Measurements from ENCODE around the gene RBM4B. TPM values are rescaled to one million over a fixed set of nuclear protein-coding genes. Genes with fewer than 3 reads are reported as not detected.
"Not testable (repeated sequence)": the region's sequence is repeated elsewhere in the genome, so short reads cannot be mapped to it uniquely, and the experiment has no call there.

The RBM4B gene
- total RNA-seq, 2 experiments from 2014 or later = 10.9 to 11.7 TPM

DNA sequence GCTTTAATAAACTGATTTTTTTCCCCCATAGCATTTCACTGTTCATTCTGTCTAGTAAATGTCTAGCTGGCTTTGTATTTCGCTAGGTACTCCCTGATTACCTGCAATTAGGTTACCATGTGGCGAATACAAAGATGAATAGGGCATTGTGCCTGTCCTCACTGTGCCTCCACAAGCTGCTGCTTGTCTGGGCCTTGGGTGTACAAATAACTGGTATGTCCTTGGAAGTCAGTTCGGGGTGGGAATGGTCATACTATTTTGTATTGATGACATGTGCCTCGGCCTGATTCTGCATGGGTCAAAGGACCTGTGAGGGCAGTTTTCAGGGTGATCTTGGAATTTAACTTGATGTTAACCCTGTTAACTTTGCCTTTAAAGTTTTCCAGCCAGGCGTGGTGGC, 27.8 kb downstream of the RBM4B start:
- Mint-ChIP-seq H3K27me3 (ENCODE audit: low read depth) (no peaks in the 10 kb centered on the region), H3K9me3 (no peaks in the 10 kb centered on the region), H3K36me3 (ENCODE audit: low read depth) (peaks cover 57% of the 10 kb centered on the region), H3K4me3 (no peak overlapping the region), H3K4me1 (ENCODE audit: low read depth) (peaks cover 62% of the 10 kb centered on the region), H3K27ac (peak overlapping the region; percentile 56)
- CTCF ChIA-PET = interaction anchor here (1.0 kb wide), 2 partner anchors 8 to 20 kb away, joined by 4 to 5 read pairs; no protein-coding TSS in a partner anchor
- DNase-seq = no peak
- intact Hi-C loops (cut with micrococcal nuclease) = no loop called here

- CTCF ChIA-PET = interaction anchor here (1.9 kb wide), 1 partner anchor 31 kb away, joined by 14 read pairs; the partner anchor contains the start of gene RBM4B
- H3K4me1 Mint-ChIP-seq (ENCODE audit: low read depth) = peaks cover 80% of the 10 kb centered on the region
- peaks cover 76% of the 10 kb centered on the region for H3K36me3 Mint-ChIP-seq (ENCODE audit: low read depth)
- peak overlapping the region; percentile 38 for H3K27ac Mint-ChIP-seq
- no peak for DNase-seq
- no peaks in the 10 kb centered on the region for H3K9me3 Mint-ChIP-seq
- intact Hi-C loops (cut with micrococcal nuclease) = no loop called here
- no peak overlapping the region for H3K4me3 Mint-ChIP-seq
- no peaks in the 10 kb centered on the region for H3K27me3 Mint-ChIP-seq (ENCODE audit: low read depth)
Observed at GRCh38 chr11:66646828-66647227, 30.9 kb downstream of the RBM4B start.

- Mint-ChIP-seq H3K27me3 (ENCODE audit: low read depth) (no peaks in the 10 kb centered on the region), H3K4me1 (ENCODE audit: low read depth) (peaks cover 80% of the 10 kb centered on the region), H3K4me3 (peak overlapping the region; percentile 19), H3K36me3 (ENCODE audit: low read depth) (peaks cover 85% of the 10 kb centered on the region), H3K27ac (peak overlapping the region; percentile 47), H3K9me3 (no peaks in the 10 kb centered on the region)
- intact Hi-C loops (cut with micrococcal nuclease) = no loop called here
- DNase-seq = no peak
- CTCF ChIA-PET = no interaction called here
Observed at GRCh38 chr11:66643745-66644437, 33.8 kb downstream of the RBM4B start.

GRCh38 chr11:66641834-66642233, 35.9 kb downstream of the RBM4B start:
- H3K27ac Mint-ChIP-seq = peak overlapping the region; percentile 2
- peaks cover 83% of the 10 kb centered on the region for H3K36me3 Mint-ChIP-seq (ENCODE audit: low read depth)
- intact Hi-C loops (cut with micrococcal nuclease) = no loop called here
- DNase-seq = no peak
- H3K27me3 Mint-ChIP-seq (ENCODE audit: low read depth) = no peaks in the 10 kb centered on the region
- CTCF ChIA-PET = no interaction called here
- H3K4me3 Mint-ChIP-seq = peak overlapping the region; percentile 7
- H3K9me3 Mint-ChIP-seq = no peaks in the 10 kb centered on the region
- peaks cover 84% of the 10 kb centered on the region for H3K4me1 Mint-ChIP-seq (ENCODE audit: low read depth)

DNA sequence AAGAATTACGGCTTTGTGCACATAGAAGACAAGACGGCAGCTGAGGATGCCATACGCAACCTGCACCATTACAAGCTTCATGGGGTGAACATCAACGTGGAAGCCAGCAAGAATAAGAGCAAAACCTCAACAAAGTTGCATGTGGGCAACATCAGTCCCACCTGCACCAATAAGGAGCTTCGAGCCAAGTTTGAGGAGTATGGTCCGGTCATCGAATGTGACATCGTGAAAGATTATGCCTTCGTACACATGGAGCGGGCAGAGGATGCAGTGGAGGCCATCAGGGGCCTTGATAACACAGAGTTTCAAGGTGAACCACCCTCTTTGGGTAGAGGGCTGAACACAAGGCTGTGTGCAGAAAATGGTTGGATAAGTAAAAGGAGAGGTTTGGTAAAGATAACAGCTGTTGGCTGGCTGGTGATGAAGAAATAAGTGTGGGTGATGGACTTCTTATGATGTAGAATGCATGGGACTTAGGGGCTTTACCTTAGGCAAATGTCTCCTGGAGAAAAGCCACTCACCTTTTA, 37.8 kb downstream of the RBM4B start:
- peak overlapping the region; percentile 96 for H3K27ac Mint-ChIP-seq
- peaks cover 72% of the 10 kb centered on the region for H3K4me1 Mint-ChIP-seq (ENCODE audit: low read depth)
- peak overlapping the region; percentile 95 for H3K4me3 Mint-ChIP-seq
- H3K36me3 Mint-ChIP-seq (ENCODE audit: low read depth) = peaks cover 71% of the 10 kb centered on the region
- not testable (repeated sequence) for H3K9me3 Mint-ChIP-seq; H3K27me3 Mint-ChIP-seq (ENCODE audit: low read depth); DNase-seq
- CTCF ChIA-PET = interaction anchor here (0.6 to 1.4 kb wide), 3 partner anchors 9 to 327 kb away, joined by 3 to 6 read pairs (median 3); no protein-coding TSS in a partner anchor
- intact Hi-C loops (cut with micrococcal nuclease) = loop anchor here (5.0 kb wide), 1 partner anchor 233 kb away; no protein-coding TSS in a partner anchor

- Mint-ChIP-seq H3K27me3 (ENCODE audit: low read depth) (no peaks in the 10 kb centered on the region), H3K9me3 (no peaks in the 10 kb centered on the region), H3K36me3 (ENCODE audit: low read depth) (peaks cover 70% of the 10 kb centered on the region), H3K27ac (peak overlapping the region; percentile 96), H3K4me3 (peak overlapping the region; percentile 95), H3K4me1 (ENCODE audit: low read depth) (peaks cover 69% of the 10 kb centered on the region)
- CTCF ChIA-PET = interaction anchor here (0.9 to 2.4 kb wide), 6 partner anchors 10 to 327 kb away, joined by 3 to 14 read pairs (median 6); partner anchors contain the start of genes CCDC87, CCS, RBM14 and RBM4B
- DNase-seq = peak; percentile 49
- intact Hi-C loops (cut with micrococcal nuclease) = loop anchor here (5.0 kb wide), 1 partner anchor 232 kb away; no protein-coding TSS in a partner anchor
Observed at GRCh38 chr11:66639066-66639813, 38.4 kb downstream of the RBM4B start.

GRCh38 chr11:66638177-66639065, 39.3 kb downstream of the RBM4B start, which contains the start of gene RBM4:
TSS of gene RBM4 (plus strand) at chr11:66638703. CDS start at chr11:66639712, 1,009 bp downstream.
- Mint-ChIP-seq H3K4me1 (ENCODE audit: low read depth) (peaks cover 61% of the 10 kb centered on the region), H3K36me3 (ENCODE audit: low read depth) (peaks cover 66% of the 10 kb centered on the region), H3K9me3 (no peaks in the 10 kb centered on the region), H3K27ac (peak within 1 kb of the TSS; percentile 96), H3K27me3 (ENCODE audit: low read depth) (no peaks in the 10 kb centered on the region), H3K4me3 (peak within 1 kb of the TSS; percentile 95)
- DNase-seq = peak; percentile 99
- CTCF ChIA-PET = interaction anchor here (0.9 to 2.4 kb wide), 10 partner anchors 10 to 57 kb away, joined by 3 to 14 read pairs (median 5); partner anchors contain the start of genes CCDC87, CCS, RBM14 and RBM4B
- intact Hi-C loops (cut with micrococcal nuclease) = loop anchor here (1.0 to 5.0 kb wide), 6 partner anchors 22 to 231 kb away; partner anchors contain the start of genes ACTN3, CCDC87, CCS and DPP3

DNA sequence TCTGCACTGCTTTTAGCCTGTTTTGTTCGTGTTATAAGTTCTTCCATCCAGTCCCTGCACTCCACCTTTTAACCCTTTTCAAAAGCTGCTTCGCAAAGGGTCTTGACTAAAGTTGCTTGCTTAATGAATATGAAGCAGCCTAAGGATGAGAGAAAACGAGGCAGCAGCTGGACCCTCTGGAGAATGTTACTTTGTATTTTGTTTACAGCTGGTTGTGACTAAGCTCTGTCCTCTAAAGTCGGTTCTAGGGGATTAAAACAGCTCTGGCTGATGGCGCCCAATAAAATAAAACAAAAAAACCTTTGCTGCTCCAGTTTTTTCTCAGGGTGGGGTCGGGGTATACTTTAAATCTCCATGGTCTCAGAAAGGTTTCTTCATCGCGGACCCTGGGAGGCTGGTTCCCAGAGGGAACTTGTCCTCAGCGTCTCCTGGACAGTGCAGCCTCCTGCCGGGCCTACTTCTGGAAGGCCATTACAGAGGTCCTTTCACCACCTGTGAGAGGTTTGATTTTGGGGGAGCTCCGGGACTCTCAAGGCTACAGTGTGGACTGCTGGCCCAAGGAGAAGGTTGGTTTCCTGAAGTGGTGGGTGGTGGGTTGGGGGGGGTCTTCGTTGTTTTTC, 40.0 kb downstream of the RBM4B start:
- CTCF ChIA-PET = interaction anchor here (0.6 to 2.4 kb wide), 11 partner anchors 9 to 252 kb away, joined by 3 to 14 read pairs (median 5); partner anchors contain the start of genes CCDC87, CCS, RBM14 and RBM4B
- Mint-ChIP-seq H3K4me3 (peak overlapping the region; percentile 95), H3K27me3 (ENCODE audit: low read depth) (no peaks in the 10 kb centered on the region), H3K36me3 (ENCODE audit: low read depth) (peaks cover 63% of the 10 kb centered on the region), H3K4me1 (ENCODE audit: low read depth) (peaks cover 53% of the 10 kb centered on the region), H3K27ac (peak overlapping the region; percentile 96), H3K9me3 (no peaks in the 10 kb centered on the region)
- intact Hi-C loops (cut with micrococcal nuclease) = loop anchor here (1.0 to 5.0 kb wide), 6 partner anchors 21 to 230 kb away; partner anchors contain the start of genes ACTN3, CCDC87, CCS and DPP3
- DNase-seq = no peak

GRCh38 chr11:66636411-66636810, 41.3 kb downstream of the RBM4B start:
- intact Hi-C loops (cut with micrococcal nuclease) = loop anchor here (5.0 kb wide), 1 partner anchor 229 kb away; no protein-coding TSS in a partner anchor

GRCh38 chr11:66632952-66633351, 44.7 kb downstream of the RBM4B start:
- Mint-ChIP-seq H3K27me3 (ENCODE audit: low read depth) (no peaks in the 10 kb centered on the region), H3K4me1 (ENCODE audit: low read depth) (peaks cover 45% of the 10 kb centered on the region), H3K4me3 (no peak overlapping the region), H3K9me3 (no peaks in the 10 kb centered on the region), H3K27ac (no peak overlapping the region), H3K36me3 (ENCODE audit: low read depth) (peaks cover 56% of the 10 kb centered on the region)
- intact Hi-C loops (cut with micrococcal nuclease) = no loop called here
- CTCF ChIA-PET = no interaction called here
- DNase-seq = no peak

More at GRCh38 chr11:66636411-66636810, 41.3 kb downstream of the RBM4B start:
- no peak overlapping the region for H3K4me3 Mint-ChIP-seq
- no peaks in the 10 kb centered on the region for H3K9me3 Mint-ChIP-seq
- H3K27me3 Mint-ChIP-seq (ENCODE audit: low read depth) = no peaks in the 10 kb centered on the region
- peaks cover 50% of the 10 kb centered on the region for H3K4me1 Mint-ChIP-seq (ENCODE audit: low read depth)
- peak overlapping the region; percentile 20 for H3K27ac Mint-ChIP-seq
- CTCF ChIA-PET = interaction anchor here (0.6 to 1.2 kb wide), 5 partner anchors 38 to 259 kb away, joined by 3 read pairs; no protein-coding TSS in a partner anchor
- no peak for DNase-seq
- H3K36me3 Mint-ChIP-seq (ENCODE audit: low read depth) = peaks cover 62% of the 10 kb centered on the region

GRCh38 chr11:66631883-66632282, 45.8 kb downstream of the RBM4B start:
- Mint-ChIP-seq H3K4me1 (ENCODE audit: low read depth) (peaks cover 41% of the 10 kb centered on the region), H3K4me3 (no peak overlapping the region), H3K27ac (no peak overlapping the region), H3K36me3 (ENCODE audit: low read depth) (peaks cover 63% of the 10 kb centered on the region), H3K9me3 (no peaks in the 10 kb centered on the region), H3K27me3 (ENCODE audit: low read depth) (no peaks in the 10 kb centered on the region)
- CTCF ChIA-PET = interaction anchor here (0.5 kb wide), 1 partner anchor 165 kb away, joined by 3 read pairs; no protein-coding TSS in a partner anchor
- intact Hi-C loops (cut with micrococcal nuclease) = no loop called here
- DNase-seq = no peak
